GM23338 (cell line): Measurements from ENCODE around the gene NPAS3. TPM values are rescaled to one million over a fixed set of nuclear protein-coding genes. Genes with fewer than 3 reads are reported as not detected.

ENCODE experiments used
- NANOG ChIP-seq: IDR thresholded peaks from 2 replicates; pipeline ENCODE4 v1.6.1; 2016; ENCODE audit warnings: antibody characterized with exemption, borderline replicate concordance
- REST ChIP-seq: IDR thresholded peaks from one replicate; pipeline ENCODE4 v1.6.1; 2018; ENCODE audit warnings: antibody characterized with exemption; ENCODE audit not compliant: unreplicated experiment
- STAT1 ChIP-seq: IDR thresholded peaks from one replicate; pipeline ENCODE4 v1.6.1; 2016; ENCODE audit warnings: antibody characterized with exemption; ENCODE audit not compliant: unreplicated experiment
- ZNF114 ChIP-seq: fragments of 250-450 bp; sonication (Bioruptor Pico); IDR thresholded peaks from 2 replicates; pipeline ENCODE4 v1.5.0; 2020; ENCODE audit warnings: mild to moderate bottlenecking, moderate library complexity
- ZNF331 ChIP-seq: fragments of 250-450 bp; sonication (Bioruptor Pico); IDR thresholded peaks from 2 replicates; pipeline ENCODE4 v1.5.0; 2020; ENCODE audit warnings: low read depth, mild to moderate bottlenecking, moderate library complexity
- ZNF462 ChIP-seq: fragments of 250-450 bp; sonication (Bioruptor Pico); IDR thresholded peaks from 2 replicates; pipeline ENCODE4 v1.5.0; 2020; ENCODE audit warnings: mild to moderate bottlenecking, moderate library complexity
- polyA plus RNA-seq: library from polyadenylated mRNA; unstranded; fragments of >200 nt; fragmentation: Nextera tagmentation; extraction: Ambion mirVana; gene quantifications from 2 replicates; pipeline ENCODE4 v1.2.1, GENCODE V29; 2016
- total RNA-seq: library from RNA; depleted of rRNA; stranded (reverse); fragments of >200 nt; shearing (Covaris generic); gene quantifications from 2 replicates; pipeline ENCODE4 v1.2.3, GENCODE V29; 2014

NPAS3 gene
- total and polyA plus RNA-seq, 2 experiments from 2014 or later: 0.17 to 0.19 TPM

GRCh38 chr14:32984241-32984930 is 45.7 kb downstream of the NPAS3 start (continued):
- TF ChIP-seq ZNF462 (CRISPR knock-in tag) (no peak), NANOG (no peak), STAT1 (no peak), ZNF114 (CRISPR knock-in tag) (no peak), REST (no peak), ZNF331 (CRISPR knock-in tag) (no peak)
